OCI-LY7 (cell line): ENCODE data around the gene UFD1. TPM values are rescaled to one million over a fixed set of nuclear protein-coding genes. Genes with fewer than 3 reads are reported as not detected.

Experiments
- BruUV-seq: library from RNA; stranded (reverse); fragments of 400-500 nt; replicated peaks from 2 replicates; lab custom pipeline; 2021; lab: Mats Ljungman, UMichigan
- CTCF ChIA-PET: fragments of 300-600 bp; sonication (Branson Sonifier 250); formaldehyde crosslinking; loops from one replicate; lab custom pipeline; 2022; ENCODE audit warnings: antibody characterized with exemption; ENCODE audit not compliant: unreplicated experiment; lab: Charles Lee
- POLR2A ChIA-PET: fragments of 300-600 bp; sonication (Branson Sonifier 250); formaldehyde crosslinking; loops from one replicate; lab custom pipeline; 2022; ENCODE audit warnings: antibody characterized with exemption; lab: Charles Lee
- DNase-seq: peaks from one replicate; pipeline ENCODE4 v3.0.0-alpha.2; 2015; ENCODE audit warnings: low spot score
- H2AFZ ChIP-seq: fragments of 200-600 bp; sonication (generic), shearing (Covaris generic); 2 replicates; pipeline ENCODE4 v1.6.1; 2014; ENCODE audit warnings: mild to moderate bottlenecking, antibody characterized with exemption, low read length, moderate library complexity
- H3K27ac ChIP-seq: fragments of 200-600 bp; sonication (generic); 2 replicates; pipeline ENCODE4 v1.5.1; 2014; ENCODE audit warnings: mixed run types, low read depth, mild to moderate bottlenecking, moderate library complexity, low read length, inconsistent platforms; ENCODE audit not compliant: poor library complexity, severe bottlenecking
- H3K36me3 ChIP-seq: fragments of 200-600 bp; sonication (generic); 2 replicates; pipeline ENCODE4 v1.6.1; 2014; ENCODE audit warnings: mild to moderate bottlenecking, antibody characterized with exemption, low read length, moderate library complexity, mixed read lengths; ENCODE audit not compliant: insufficient read depth
- H3K4me1 ChIP-seq: fragments of 200-600 bp; sonication (generic); 2 replicates; pipeline ENCODE4 v1.5.1; 2014; ENCODE audit warnings: mild to moderate bottlenecking, low read length; ENCODE audit not compliant: insufficient read depth, poor library complexity, severe bottlenecking
- H3K4me2 ChIP-seq: fragments of 200-600 bp; sonication (generic); 2 replicates; pipeline ENCODE4 v1.6.1; 2014; ENCODE audit warnings: mild to moderate bottlenecking, low read length
- H3K4me3 ChIP-seq: fragments of 200-600 bp; sonication (generic); 2 replicates; pipeline ENCODE4 v1.5.1; 2014; ENCODE audit warnings: mild to moderate bottlenecking, low read depth, low read length; ENCODE audit not compliant: poor library complexity, severe bottlenecking
- H3K79me2 ChIP-seq: fragments of 200-600 bp; sonication (generic); 2 replicates; pipeline ENCODE4 v1.6.1; 2016; ENCODE audit warnings: low read depth, mild to moderate bottlenecking, low read length, moderate library complexity, mixed read lengths; ENCODE audit not compliant: insufficient read depth
- H3K9me2 ChIP-seq: fragments of 200-600 bp; sonication (generic); 2 replicates; pipeline ENCODE4 v1.6.1; 2016; ENCODE audit warnings: mild to moderate bottlenecking, low read length, mixed read lengths; ENCODE audit not compliant: insufficient read depth
- H3K9me3 ChIP-seq: fragments of 200-600 bp; sonication (generic); 2 replicates; pipeline ENCODE4 v1.6.1; 2014; ENCODE audit warnings: mild to moderate bottlenecking, mixed run types, low read length, mixed read lengths
- H4K20me1 ChIP-seq: fragments of 200-600 bp; sonication (generic); 2 replicates; pipeline ENCODE4 v1.6.1; 2014; ENCODE audit warnings: mild to moderate bottlenecking, antibody characterized with exemption, low read length, moderate library complexity, mixed read lengths; ENCODE audit not compliant: insufficient read depth
- CTCF ChIP-seq: fragments of 200-600 bp; sonication (generic); conservative IDR thresholded peaks from 2 replicates; pipeline ENCODE4 v1.5.1; 2014; ENCODE audit warnings: mild to moderate bottlenecking, antibody characterized with exemption, low read length, moderate library complexity, mixed read lengths
- EZH2phosphoT487 ChIP-seq: fragments of 200-600 bp; sonication (generic); IDR thresholded peaks from 2 replicates; pipeline ENCODE4 v1.6.1; 2018; ENCODE audit warnings: low read depth, borderline replicate concordance, mild to moderate bottlenecking, mixed run types, antibody characterized with exemption, low read length, moderate library complexity, mixed read lengths
- intact Hi-C: fragments of 100-400 bp; cut with micrococcal nuclease; formaldehyde crosslinking; loops from one replicate; pipeline ENCODE4 v1.10.0; 2022; ENCODE audit not compliant: unreplicated experiment
- total RNA-seq, 2 experiments: library from RNA; depleted of rRNA in 1 of 2; stranded (reverse); fragments of >200 nt in 1 of 2; shearing (Covaris generic) in 1 of 2; gene quantifications; 2 replicates each; pipeline ENCODE4 v1.2.3, GENCODE V29; 2014 to 2022

Gene UFD1
- total RNA-seq, 2 experiments from 2014 or later = 60.1 to 70.8 TPM

- H3K79me2 ChIP-seq = peaks cover 6% of the 10 kb centered on the region; the same call in 1 of the 2 replicates
- POLR2A ChIA-PET = interaction anchor here (0.7 kb wide), 2 partner anchors 18 to 177 kb away, joined by 3 read pairs; no protein-coding TSS in a partner anchor
Measured at GRCh38 chr22:19470010-19470409, 9.0 kb downstream of the UFD1 start.

DNA sequence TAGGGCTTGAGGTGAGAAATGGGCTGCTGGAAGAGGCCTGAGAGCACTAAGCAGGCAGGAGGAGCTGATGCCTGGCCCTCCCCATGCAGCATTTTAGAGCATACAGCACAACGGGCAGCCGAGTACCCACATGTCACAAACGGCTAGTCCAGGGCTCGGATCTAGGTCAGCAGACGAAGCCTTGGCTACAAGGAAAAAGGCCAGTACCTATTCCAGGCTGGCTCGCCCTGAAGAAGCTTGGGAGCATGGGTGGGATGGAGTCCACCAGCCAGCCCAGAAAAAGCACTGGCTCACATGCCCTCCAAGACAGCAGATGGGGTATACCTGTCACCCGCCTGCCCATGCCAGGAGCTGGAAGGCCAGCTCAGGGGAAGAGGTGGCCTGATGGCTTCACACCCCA lies 9.6 kb downstream of the UFD1 start:
- H3K4me3 ChIP-seq = no peak overlapping the region
- CTCF ChIA-PET = no interaction called here
- intact Hi-C loops = loop anchor here (2.0 to 10.0 kb wide), 2 partner anchors 21 to 125 kb away; no protein-coding TSS in a partner anchor
- H4K20me1 ChIP-seq = no peaks in the 10 kb centered on the region
- peaks cover 97% of the 10 kb centered on the region for H3K36me3 ChIP-seq
- no peak overlapping the region for H2AFZ ChIP-seq
- no peaks in the 10 kb centered on the region for H3K9me2 ChIP-seq
- no peak overlapping the region for H3K4me2 ChIP-seq
- no TSS peak for BruUV-seq
- H3K9me3 ChIP-seq = no peaks in the 10 kb centered on the region
- DNase-seq = no peak
- POLR2A ChIA-PET = no interaction called here
- H3K27ac ChIP-seq = no peak overlapping the region
- no peaks in the 10 kb centered on the region for H3K4me1 ChIP-seq
- 0 out of 2 replicates have a peak, but pooled peaks cover under 1% of the 10 kb centered on the region for H3K79me2 ChIP-seq
- TF ChIP-seq EZH2phosphoT487 (no peak), CTCF (no peak)

More at GRCh38 chr22:19470010-19470409, 9.0 kb downstream of the UFD1 start:
- no peak overlapping the region for H3K4me3 ChIP-seq
- intact Hi-C loops = no loop called here
- DNase-seq = no peak
- H3K27ac ChIP-seq = no peak overlapping the region
- H3K36me3 ChIP-seq = peaks cover 97% of the 10 kb centered on the region
- H4K20me1 ChIP-seq = no peaks in the 10 kb centered on the region
- BruUV-seq = no TSS peak
- H3K4me1 ChIP-seq = no peaks in the 10 kb centered on the region
- no peak overlapping the region for H2AFZ ChIP-seq
- no peak overlapping the region for H3K4me2 ChIP-seq
- TF ChIP-seq CTCF = no peak
- CTCF ChIA-PET = no interaction called here
- H3K9me2 ChIP-seq = no peaks in the 10 kb centered on the region
- H3K9me3 ChIP-seq = no peaks in the 10 kb centered on the region

DNA sequence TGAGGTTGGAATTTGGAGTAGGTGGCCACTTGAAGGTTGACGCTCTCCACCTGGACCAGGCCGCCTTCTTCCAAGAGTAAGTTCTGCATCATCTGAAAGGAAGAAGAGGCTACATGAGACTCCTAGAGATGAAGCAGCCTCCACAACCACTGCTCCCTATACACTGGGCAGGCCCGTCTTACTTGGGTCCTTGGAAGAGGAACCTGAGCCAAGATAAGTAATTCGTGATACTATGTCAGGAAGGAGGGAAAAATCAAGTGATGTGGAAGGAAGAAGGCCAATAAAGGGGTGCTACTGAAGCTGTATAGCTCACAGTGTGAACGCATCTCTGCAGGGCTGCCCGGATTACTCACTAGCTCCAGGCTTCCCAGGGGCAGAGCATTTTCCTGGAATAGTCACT lies 11.1 kb downstream of the UFD1 start:
- H3K9me3 ChIP-seq = no peaks in the 10 kb centered on the region
- CTCF ChIA-PET = no interaction called here
- no peak overlapping the region for H2AFZ ChIP-seq
- H3K36me3 ChIP-seq = peaks cover 98% of the 10 kb centered on the region
- TF ChIP-seq CTCF (no peak), EZH2phosphoT487 (no peak)
- H3K79me2 ChIP-seq = no peaks in the 10 kb centered on the region
- no peaks in the 10 kb centered on the region for H4K20me1 ChIP-seq
- no peak overlapping the region for H3K4me2 ChIP-seq
- H3K4me3 ChIP-seq = no peak overlapping the region
- no peaks in the 10 kb centered on the region for H3K9me2 ChIP-seq
- POLR2A ChIA-PET = no interaction called here
- no peak for DNase-seq
- no peaks in the 10 kb centered on the region for H3K4me1 ChIP-seq
- no TSS peak for BruUV-seq
- no peak overlapping the region for H3K27ac ChIP-seq
- intact Hi-C loops = loop anchor here (2.0 to 10.0 kb wide), 2 partner anchors 19 to 123 kb away; no protein-coding TSS in a partner anchor
